GM12872 (cell line): ENCODE data around the gene SYCE3.

ENCODE experiments used
- CTCF ChIP-seq: IDR thresholded peaks from 3 replicates; pipeline ENCODE4 v1.5.1; 2011; ENCODE audit warnings: low read depth, mild to moderate bottlenecking, low read length, moderate library complexity; ENCODE audit not compliant: insufficient read depth

The SYCE3 gene

GRCh38 chr22:50518606-50519005 lies 44.1 kb downstream of the SYCE3 start:
- no peak for TF ChIP-seq CTCF

GRCh38 chr22:50517495-50518260 lies 45.0 kb downstream of the SYCE3 start:
- no peak for TF ChIP-seq CTCF

- no peak for TF ChIP-seq CTCF
Measured at GRCh38 chr22:50516891-50517290, 45.8 kb downstream of the SYCE3 start.

GRCh38 chr22:50516068-50516467 lies 46.7 kb downstream of the SYCE3 start:
- no peak for TF ChIP-seq CTCF

- no peak for TF ChIP-seq CTCF
Measured at GRCh38 chr22:50513175-50513574, 49.5 kb downstream of the SYCE3 start.

GRCh38 chr22:50508897-50509296 lies 53.8 kb downstream of the SYCE3 start:
- TF ChIP-seq CTCF = no peak

- no peak for TF ChIP-seq CTCF
Measured at GRCh38 chr22:50507991-50508884, 54.5 kb downstream of the SYCE3 start, which contains the start of gene NCAPH2. NCAPH2 (plus strand) TSS chr22:50508224; CDS start chr22:50508338, 114 bp downstream.
